Panc1 (cell line): ENCODE data around the gene PSENEN. TPM values are rescaled to one million over a fixed set of nuclear protein-coding genes. Genes with fewer than 3 reads are reported as not detected.
A peak's percentile ranks its signal among the peaks of the same experiment; 100 is the strongest.

Source experiments
- ATAC-seq: fragments of 200-7000 bp; cut with Tn5 transposase; 2 replicates; pipeline ENCODE4 v1.9.1; 2020; ENCODE audit warnings: mild to moderate bottlenecking, moderate library complexity
- BruUV-seq: library from RNA; stranded (reverse); fragments of 400-500 nt; replicated peaks from 2 replicates; lab custom pipeline; 2021; lab: Mats Ljungman, UMichigan
- CTCF ChIA-PET: fragments of 300-600 bp; sonication (Branson Sonifier 250); formaldehyde crosslinking; loops from one replicate; lab custom pipeline; 2022; ENCODE audit warnings: antibody characterized with exemption; lab: Charles Lee
- POLR2A ChIA-PET: fragments of 300-600 bp; sonication (Branson Sonifier 250); formaldehyde crosslinking; loops from one replicate; lab custom pipeline; 2022; ENCODE audit warnings: antibody characterized with exemption; lab: Charles Lee
- DNase-seq: peaks from one replicate; pipeline ENCODE4 v3.0.0-alpha.2; 2010; ENCODE audit warnings: low read depth, low spot score
- H3K27ac ChIP-seq: 2 replicates; pipeline ENCODE4 v1.5.1; 2011; ENCODE audit warnings: mild to moderate bottlenecking, low read length, inconsistent platforms
- H3K27me3 ChIP-seq: fragments of 200-500 bp; sonication (Bioruptor generic); 2 replicates; pipeline ENCODE4 v1.6.0; 2014; ENCODE audit warnings: low read length, inconsistent platforms; ENCODE audit not compliant: control insufficient read depth, insufficient read depth
- H3K36me3 ChIP-seq: fragments of 200-500 bp; sonication (Bioruptor generic); 2 replicates; pipeline ENCODE4 v1.5.1; 2014; ENCODE audit warnings: inconsistent platforms, mild to moderate bottlenecking, low read length, moderate library complexity; ENCODE audit not compliant: control insufficient read depth, insufficient read depth
- H3K4me1 ChIP-seq: 2 replicates; pipeline ENCODE4 v1.5.1; 2011; ENCODE audit warnings: inconsistent platforms, mild to moderate bottlenecking, low read length, moderate library complexity; ENCODE audit not compliant: control insufficient read depth, insufficient read depth
- H3K4me3 ChIP-seq, 2 experiments: 2 replicates each; pipeline ENCODE4 v1.5.1; 2011 to 2012; ENCODE audit warnings: low read depth in 2 of 2, low read length in 2 of 2, mild to moderate bottlenecking in 2 of 2, inconsistent platforms in 1 of 2, moderate library complexity in 1 of 2
- H3K9me3 ChIP-seq: fragments of 200-500 bp; sonication (Bioruptor generic); 2 replicates; pipeline ENCODE4 v1.5.1; 2014; ENCODE audit warnings: low read depth, mild to moderate bottlenecking, inconsistent platforms, low read length, moderate library complexity; ENCODE audit not compliant: control insufficient read depth, insufficient read depth
- POLR2AphosphoS5 ChIP-seq: IDR thresholded peaks from 2 replicates; pipeline ENCODE4 v1.6.1; 2012; ENCODE audit warnings: mild to moderate bottlenecking, low read depth, low read length, moderate library complexity
- SIN3A ChIP-seq: IDR thresholded peaks from 2 replicates; pipeline ENCODE4 v1.6.1; 2012; ENCODE audit warnings: low read depth, mild to moderate bottlenecking, low read length, moderate library complexity, borderline replicate concordance; ENCODE audit not compliant: insufficient read depth
- TCF7L2 ChIP-seq: IDR thresholded peaks from 2 replicates; pipeline ENCODE4 v1.6.1; 2011; ENCODE audit warnings: mild to moderate bottlenecking, low read depth, low read length, inconsistent platforms
- in situ Hi-C: cut with HindIII; loops from 2 replicates; pipeline ENCODE4 v1.10.0; 2016; ENCODE audit warnings: low sequenced_read_pairs, low pct_unique_long_range_greater_than_20kb
- intact Hi-C: fragments of 100-400 bp; cut with micrococcal nuclease; formaldehyde crosslinking; loops from one replicate; pipeline ENCODE4 v1.10.0; 2022; ENCODE audit not compliant: unreplicated experiment
- total RNA-seq: library from RNA; stranded (reverse); gene quantifications from one replicate; pipeline ENCODE4 v1.2.1, GENCODE V29; 2021; ENCODE audit not compliant: unreplicated experiment
- TF ChIP-seq, protein P1 (sequence below): fragments of 450-650 bp; IDR thresholded peaks from 2 replicates; pipeline ENCODE4 v1.5.1; 2017; ENCODE audit warnings: mild to moderate bottlenecking
- TF ChIP-seq, protein P2 (sequence below), 2 experiments: IDR thresholded peaks; 2 replicates each; pipeline ENCODE4 v1.6.1; 2011 to 2012; ENCODE audit warnings: low read depth in 2 of 2, control low read depth in 1 of 2, low read length in 1 of 2, mild to moderate bottlenecking in 1 of 2, moderate library complexity in 1 of 2; ENCODE audit not compliant: insufficient read depth in 1 of 2

The PSENEN gene
- total RNA-seq, 1 experiment from 2014 or later, result 169 TPM

DNA sequence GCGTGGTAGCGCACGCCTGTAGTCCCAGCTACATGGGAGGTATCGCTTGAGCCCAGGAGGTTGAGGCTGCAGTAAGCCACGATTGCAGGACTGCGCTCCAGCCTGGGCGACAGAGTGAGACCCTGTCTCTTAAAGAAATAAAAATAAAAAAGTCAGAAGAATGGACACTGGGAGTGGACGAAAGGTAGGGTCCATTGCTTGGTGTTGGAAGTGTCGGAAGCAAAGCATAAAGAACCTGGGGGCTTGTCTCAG lies 29.5 kb downstream of the PSENEN start:
- intact Hi-C loops, result no loop called here

DNA sequence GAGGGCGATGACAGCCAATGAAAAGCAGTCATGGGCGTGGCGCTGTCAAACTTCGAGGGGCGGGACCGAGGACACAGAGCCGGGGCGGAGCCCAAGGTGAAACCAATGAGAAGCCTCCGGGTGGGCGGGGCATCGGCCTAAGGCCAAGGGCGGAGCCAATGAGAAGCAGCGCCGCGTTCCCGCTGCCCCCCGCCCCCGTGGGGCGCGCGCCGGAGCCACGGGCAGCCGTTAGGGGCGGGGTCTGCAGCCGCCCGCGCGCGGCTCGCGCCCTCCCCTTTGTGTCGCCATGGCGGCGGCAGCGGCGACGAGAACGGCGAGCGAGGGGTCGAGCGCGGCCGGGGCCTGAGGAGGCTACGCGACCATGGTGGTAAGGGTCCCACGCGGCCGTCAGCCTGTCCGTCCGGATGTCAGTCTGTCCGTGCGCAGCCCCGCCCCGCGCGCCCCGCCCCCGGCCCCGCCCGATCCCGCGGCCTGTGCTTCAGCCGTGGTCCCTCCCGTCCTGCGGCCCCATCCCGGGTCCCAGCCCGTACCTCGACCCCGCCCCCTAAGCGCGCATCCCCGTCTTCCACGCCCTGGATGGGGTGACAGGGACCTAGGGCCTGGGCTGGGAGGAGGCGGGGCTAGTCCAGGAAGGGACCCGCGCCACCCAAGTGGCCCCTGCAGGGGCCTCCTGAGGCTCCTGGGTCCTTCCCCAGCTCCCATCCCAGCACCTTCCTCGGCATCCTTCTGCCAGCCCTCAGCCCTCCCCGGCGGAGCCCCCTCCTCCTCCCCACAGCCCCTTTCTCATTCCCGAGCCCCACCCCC lies 30.0 kb downstream of the PSENEN start, which contains the start of gene ARHGAP33:
ARHGAP33 (plus strand) TSS at position 267 of the 804 bp plus-strand sequence; CDS start at position 362, 95 bp downstream.
- intact Hi-C loops, result no loop called here
- no TSS peak for BruUV-seq
- no peaks in the 10 kb centered on the region for H3K9me3 ChIP-seq
- no peaks in the 10 kb centered on the region for H3K27me3 ChIP-seq
- ATAC-seq (peak; percentile 97), DNase-seq (peak; percentile 72)
- in situ Hi-C loops, result no loop called here
- H3K36me3 ChIP-seq, result no peaks in the 10 kb centered on the region
- H3K4me3 ChIP-seq, result peak within 1 kb of the TSS; percentile 54 to 65
- ChIA-PET CTCF (no interaction called here), POLR2A (interaction anchor here (0.6 kb wide), 1 partner anchor 31 kb away, joined by 9 read pairs; no protein-coding TSS in a partner anchor)
- TF ChIP-seq POLR2AphosphoS5 (peak; percentile 67), SIN3A (peak; percentile 96; the same call in 1 of the 2 replicates)
- TF ChIP-seq, protein P1, sequence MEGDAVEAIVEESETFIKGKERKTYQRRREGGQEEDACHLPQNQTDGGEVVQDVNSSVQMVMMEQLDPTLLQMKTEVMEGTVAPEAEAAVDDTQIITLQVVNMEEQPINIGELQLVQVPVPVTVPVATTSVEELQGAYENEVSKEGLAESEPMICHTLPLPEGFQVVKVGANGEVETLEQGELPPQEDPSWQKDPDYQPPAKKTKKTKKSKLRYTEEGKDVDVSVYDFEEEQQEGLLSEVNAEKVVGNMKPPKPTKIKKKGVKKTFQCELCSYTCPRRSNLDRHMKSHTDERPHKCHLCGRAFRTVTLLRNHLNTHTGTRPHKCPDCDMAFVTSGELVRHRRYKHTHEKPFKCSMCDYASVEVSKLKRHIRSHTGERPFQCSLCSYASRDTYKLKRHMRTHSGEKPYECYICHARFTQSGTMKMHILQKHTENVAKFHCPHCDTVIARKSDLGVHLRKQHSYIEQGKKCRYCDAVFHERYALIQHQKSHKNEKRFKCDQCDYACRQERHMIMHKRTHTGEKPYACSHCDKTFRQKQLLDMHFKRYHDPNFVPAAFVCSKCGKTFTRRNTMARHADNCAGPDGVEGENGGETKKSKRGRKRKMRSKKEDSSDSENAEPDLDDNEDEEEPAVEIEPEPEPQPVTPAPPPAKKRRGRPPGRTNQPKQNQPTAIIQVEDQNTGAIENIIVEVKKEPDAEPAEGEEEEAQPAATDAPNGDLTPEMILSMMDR, result no peak
- peak within 1 kb of the TSS; percentile 24; the same call in 1 of the 2 replicates for H3K27ac ChIP-seq
- peaks cover 11% of the 10 kb centered on the region; the same call in 1 of the 2 replicates for H3K4me1 ChIP-seq

More for the DNA sequence above, 29.5 kb downstream of the PSENEN start:
- Histone ChIP-seq H3K27ac (0 out of 2 replicates have a peak overlapping the region, but pooled peaks have one; percentile 1), H3K4me1 (peaks cover 11% of the 10 kb centered on the region; the same call in 1 of the 2 replicates), H3K27me3 (no peaks in the 10 kb centered on the region), H3K36me3 (no peaks in the 10 kb centered on the region), H3K9me3 (no peaks in the 10 kb centered on the region), H3K4me3 (peak overlapping the region; percentile 54 to 65)
- ATAC-seq, result peak; percentile 19
- in situ Hi-C loops, result no loop called here
- ChIA-PET CTCF (no interaction called here), POLR2A (no interaction called here)
- BruUV-seq, result no TSS peak
- TF ChIP-seq SIN3A (no peak), POLR2AphosphoS5 (no peak), TCF7L2 (no peak)
- TF ChIP-seq, protein P1, result no peak
- TF ChIP-seq, protein P2, sequence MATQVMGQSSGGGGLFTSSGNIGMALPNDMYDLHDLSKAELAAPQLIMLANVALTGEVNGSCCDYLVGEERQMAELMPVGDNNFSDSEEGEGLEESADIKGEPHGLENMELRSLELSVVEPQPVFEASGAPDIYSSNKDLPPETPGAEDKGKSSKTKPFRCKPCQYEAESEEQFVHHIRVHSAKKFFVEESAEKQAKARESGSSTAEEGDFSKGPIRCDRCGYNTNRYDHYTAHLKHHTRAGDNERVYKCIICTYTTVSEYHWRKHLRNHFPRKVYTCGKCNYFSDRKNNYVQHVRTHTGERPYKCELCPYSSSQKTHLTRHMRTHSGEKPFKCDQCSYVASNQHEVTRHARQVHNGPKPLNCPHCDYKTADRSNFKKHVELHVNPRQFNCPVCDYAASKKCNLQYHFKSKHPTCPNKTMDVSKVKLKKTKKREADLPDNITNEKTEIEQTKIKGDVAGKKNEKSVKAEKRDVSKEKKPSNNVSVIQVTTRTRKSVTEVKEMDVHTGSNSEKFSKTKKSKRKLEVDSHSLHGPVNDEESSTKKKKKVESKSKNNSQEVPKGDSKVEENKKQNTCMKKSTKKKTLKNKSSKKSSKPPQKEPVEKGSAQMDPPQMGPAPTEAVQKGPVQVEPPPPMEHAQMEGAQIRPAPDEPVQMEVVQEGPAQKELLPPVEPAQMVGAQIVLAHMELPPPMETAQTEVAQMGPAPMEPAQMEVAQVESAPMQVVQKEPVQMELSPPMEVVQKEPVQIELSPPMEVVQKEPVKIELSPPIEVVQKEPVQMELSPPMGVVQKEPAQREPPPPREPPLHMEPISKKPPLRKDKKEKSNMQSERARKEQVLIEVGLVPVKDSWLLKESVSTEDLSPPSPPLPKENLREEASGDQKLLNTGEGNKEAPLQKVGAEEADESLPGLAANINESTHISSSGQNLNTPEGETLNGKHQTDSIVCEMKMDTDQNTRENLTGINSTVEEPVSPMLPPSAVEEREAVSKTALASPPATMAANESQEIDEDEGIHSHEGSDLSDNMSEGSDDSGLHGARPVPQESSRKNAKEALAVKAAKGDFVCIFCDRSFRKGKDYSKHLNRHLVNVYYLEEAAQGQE (IDR thresholded peaks at IDR 0.05; ENCODE audit: insufficient read depth in 1 of 2, low read depth in 2 of 2, low read length in 1 of 2), result no peak
- DNase-seq, result no peak
